H1 (cell line): ENCODE data around the gene ACOT7. TPM values are rescaled to one million over a fixed set of nuclear protein-coding genes. Genes with fewer than 3 reads are reported as not detected.

Experiments used
- CTCF ChIA-PET: fragments of 300-600 bp; sonication (Branson Sonifier 250); formaldehyde crosslinking; loops from one replicate; lab custom pipeline; 2021; ENCODE audit not compliant: partially characterized antibody; lab: Charles Lee
- POLR2A ChIA-PET: fragments of 300-600 bp; sonication (Branson Sonifier 250); formaldehyde crosslinking; loops from one replicate; lab custom pipeline; 2021; ENCODE audit warnings: inconsistent platforms; ENCODE audit not compliant: partially characterized antibody; lab: Charles Lee
- DNase-seq, 2 experiments: peaks; one replicate each; pipeline versions ENCODE4 v3.0.0 to v3.0.0-alpha.2; 2010 to 2022; ENCODE audit warnings: low spot score in 2 of 2, low read depth in 1 of 2, mixed read lengths in 1 of 2
- FAIRE-seq: peaks from 2 replicates; lab custom pipeline; 2011; peaks lifted over from hg19 to GRCh38; lab: Jason Lieb, UNC
- H2AFZ ChIP-seq: 2 replicates; pipeline ENCODE4 v1.8.1; 2012; ENCODE audit warnings: low read length, inconsistent platforms
- H2AK5ac ChIP-seq: 2 replicates; pipeline ENCODE4 v1.6.1; 2013; ENCODE audit warnings: low read depth, low read length
- H2BK120ac ChIP-seq: replicated peaks from 2 replicates; pipeline ENCODE3; 2013; ENCODE audit warnings: low read depth, low read length, inconsistent platforms
- H2BK12ac ChIP-seq: 2 replicates; pipeline ENCODE4 v1.6.1; 2013; ENCODE audit warnings: low read depth, low read length
- H2BK15ac ChIP-seq: 2 replicates; pipeline ENCODE4 v1.6.1; 2013; ENCODE audit warnings: low read length
- H2BK20ac ChIP-seq: 2 replicates; pipeline ENCODE4 v1.6.1; 2013; ENCODE audit warnings: low read length
- H2BK5ac ChIP-seq: 2 replicates; pipeline ENCODE4 v1.6.1; 2013; ENCODE audit warnings: low read depth, low read length
- H3K14ac ChIP-seq: 2 replicates; pipeline ENCODE4 v1.6.1; 2013; ENCODE audit warnings: inconsistent platforms; ENCODE audit not compliant: insufficient read length
- H3K18ac ChIP-seq: 2 replicates; pipeline ENCODE4 v1.6.1; 2013; ENCODE audit warnings: low read length; ENCODE audit errors: extremely low read depth
- H3K23ac ChIP-seq: 2 replicates; pipeline ENCODE4 v1.6.1; 2013; ENCODE audit warnings: inconsistent platforms; ENCODE audit not compliant: insufficient read length
- H3K23me2 ChIP-seq: 2 replicates; pipeline ENCODE4 v1.6.1; 2013; ENCODE audit warnings: low read depth, low read length
- H3K27ac ChIP-seq: 2 replicates; pipeline ENCODE4 v1.6.1; 2011; ENCODE audit warnings: low read depth, low read length, inconsistent platforms
- H3K27me3 ChIP-seq, 4 experiments: replicated peaks in 1 of 4; 1 replicate in 1 of 4; 2 replicates in 3 of 4; pipeline versions ENCODE4 v1.6.1 to v1.8.1; 2011 to 2013; ENCODE audit warnings: low read length in 3 of 4, mild to moderate bottlenecking in 3 of 4, inconsistent platforms in 2 of 4, mixed read lengths in 2 of 4, moderate library complexity in 1 of 4; ENCODE audit not compliant: control insufficient read depth in 3 of 4, insufficient read depth in 3 of 4; ENCODE audit errors: extremely low read depth in 1 of 4
- H3K36me3 ChIP-seq, 4 experiments: 2 replicates each; pipeline versions ENCODE4 v1.6.1 to v1.8.1; 2011 to 2013; ENCODE audit warnings: mild to moderate bottlenecking in 4 of 4, low read length in 3 of 4, moderate library complexity in 2 of 4, control low read depth in 1 of 4, inconsistent platforms in 1 of 4; ENCODE audit not compliant: insufficient read depth in 4 of 4, control insufficient read depth in 2 of 4
- H3K4ac ChIP-seq: replicated peaks from 2 replicates; pipeline ENCODE3; 2013; ENCODE audit warnings: low read length, low read depth, mixed read lengths, inconsistent platforms; ENCODE audit not compliant: insufficient read length
- H3K4me1 ChIP-seq, 4 experiments: replicated peaks in 1 of 4; 1 replicate in 1 of 4; 2 replicates in 3 of 4; pipeline versions ENCODE4 v1.6.1 to v1.8.1; 2011 to 2013; ENCODE audit warnings: low read length in 3 of 4, inconsistent platforms in 2 of 4, mixed read lengths in 1 of 4; ENCODE audit not compliant: insufficient read depth in 4 of 4, control insufficient read depth in 3 of 4
- H3K4me2 ChIP-seq, 2 experiments: 2 replicates each; pipeline versions ENCODE4 v1.6.1 to v1.8.1; 2011 to 2013; ENCODE audit warnings: low read depth in 2 of 2, low read length in 2 of 2, control low read depth in 1 of 2, inconsistent platforms in 1 of 2, mild to moderate bottlenecking in 1 of 2; ENCODE audit not compliant: insufficient read depth in 1 of 2
- H3K4me3 ChIP-seq, 4 experiments: fragments of 200-600, 300-600 bp in 1 of 4; sonication (generic), shearing (Covaris generic), sonication (Bioruptor Twin) in 1 of 4; 2 replicates each; pipeline versions ENCODE4 v1.5.1 to v1.8.1; 2011 to 2016; ENCODE audit warnings: low read length in 4 of 4, low read depth in 3 of 4, control low read depth in 2 of 4, inconsistent platforms in 2 of 4, mild to moderate bottlenecking in 2 of 4, mixed read lengths in 1 of 4, moderate library complexity in 1 of 4; ENCODE audit not compliant: insufficient read depth in 2 of 4; ENCODE audit errors: extremely low read depth in 1 of 4
- H3K56ac ChIP-seq: replicated peaks from 2 replicates; pipeline ENCODE3; 2013; ENCODE audit warnings: low read depth, mild to moderate bottlenecking, mixed read lengths, low read length, inconsistent platforms; ENCODE audit not compliant: insufficient read length
- H3K79me1 ChIP-seq: 2 replicates; pipeline ENCODE4 v1.6.1; 2013; ENCODE audit warnings: low read depth, low read length, control low read depth
- H3K79me2 ChIP-seq, 2 experiments: 2 replicates each; pipeline versions ENCODE4 v1.6.1 to v1.8.1; 2012 to 2013; ENCODE audit warnings: low read length in 2 of 2, mild to moderate bottlenecking in 2 of 2, inconsistent platforms in 1 of 2; ENCODE audit not compliant: insufficient read depth in 2 of 2, control insufficient read depth in 1 of 2
- H3K9ac ChIP-seq, 4 experiments: replicated peaks in 1 of 4; 1 replicate in 1 of 4; 2 replicates in 3 of 4; pipeline versions ENCODE4 v1.6.1 to v1.8.1; 2011 to 2013; ENCODE audit warnings: low read depth in 3 of 4, low read length in 3 of 4, control low read depth in 2 of 4, mild to moderate bottlenecking in 2 of 4, moderate library complexity in 2 of 4, inconsistent platforms in 1 of 4; ENCODE audit errors: extremely low read depth in 1 of 4
- H3K9me3 ChIP-seq, 2 experiments: 2 replicates each; pipeline versions ENCODE4 v1.6.1 to v1.8.1; 2012 to 2013; ENCODE audit warnings: mild to moderate bottlenecking in 2 of 2, moderate library complexity in 2 of 2, control low read depth in 1 of 2, inconsistent platforms in 1 of 2, low read depth in 1 of 2, low read length in 1 of 2, mixed read lengths in 1 of 2; ENCODE audit not compliant: insufficient read depth in 2 of 2
- H4K20me1 ChIP-seq, 2 experiments: replicated peaks in 1 of 2; 2 replicates each; pipeline versions ENCODE3 to v1.8.1; 2011 to 2013; ENCODE audit warnings: inconsistent platforms in 2 of 2, low read length in 2 of 2, mild to moderate bottlenecking in 1 of 2; ENCODE audit not compliant: insufficient read depth in 2 of 2, control insufficient read depth in 1 of 2
- H4K5ac ChIP-seq: 2 replicates; pipeline ENCODE4 v1.6.1; 2013; ENCODE audit warnings: low read length, low read depth, mixed read lengths, inconsistent platforms; ENCODE audit not compliant: insufficient read length
- H4K8ac ChIP-seq: 2 replicates; pipeline ENCODE4 v1.8.0; 2013; ENCODE audit warnings: mild to moderate bottlenecking, moderate library complexity, low read length, inconsistent platforms; ENCODE audit not compliant: insufficient read depth; ENCODE audit errors: extremely low read depth
- H4K91ac ChIP-seq: replicated peaks from 2 replicates; pipeline ENCODE3; 2013; ENCODE audit warnings: low read length, mixed read lengths, inconsistent platforms; ENCODE audit not compliant: insufficient read length
- BRCA1 ChIP-seq: IDR thresholded peaks from 2 replicates; pipeline ENCODE4 v1.6.1; 2012; ENCODE audit warnings: low read depth, low read length, improper control_type of control experiment
- E2F6 ChIP-seq: IDR thresholded peaks from 2 replicates; pipeline ENCODE4 v1.6.1; 2012; ENCODE audit warnings: inconsistent platforms
- HDAC2 ChIP-seq, 2 experiments: fragments of 300-600 bp in 1 of 2; sonication (generic) in 1 of 2; IDR thresholded peaks; 2 replicates each; pipeline ENCODE4 v1.6.1; 2011 to 2012; ENCODE audit warnings: low read depth in 2 of 2, low read length in 2 of 2, mild to moderate bottlenecking in 2 of 2, moderate library complexity in 2 of 2, borderline replicate concordance in 1 of 2, inconsistent platforms in 1 of 2
- JUND ChIP-seq: IDR thresholded peaks from 2 replicates; pipeline ENCODE4 v1.6.1; 2011; ENCODE audit warnings: mild to moderate bottlenecking, improper control_type of control experiment, low read length
- NRF1 ChIP-seq: IDR thresholded peaks from 2 replicates; pipeline ENCODE4 v1.6.1; 2011; ENCODE audit warnings: mild to moderate bottlenecking, low read depth, low read length, improper control_type of control experiment
- POLR2A ChIP-seq, 2 experiments: IDR thresholded peaks; 1 replicate in 1 of 2; 2 replicates in 1 of 2; pipeline ENCODE4 v1.6.1; 2011; ENCODE audit warnings: low read depth in 2 of 2, low read length in 2 of 2, mild to moderate bottlenecking in 2 of 2; ENCODE audit errors: control extremely low read depth in 1 of 2
- RAD21 ChIP-seq, 2 experiments: IDR thresholded peaks in 1 of 2; conservative IDR thresholded peaks in 1 of 2; 2 replicates each; pipeline ENCODE4 v1.6.1; 2011; ENCODE audit warnings: low read depth in 2 of 2, low read length in 2 of 2, improper control_type of control experiment in 1 of 2, inconsistent platforms in 1 of 2, mild to moderate bottlenecking in 1 of 2, moderate library complexity in 1 of 2
- SIRT6 ChIP-seq: IDR thresholded peaks from one replicate; pipeline ENCODE4 v1.7.1; 2012; ENCODE audit warnings: low read length, inconsistent platforms
- SP1 ChIP-seq: IDR thresholded peaks from 2 replicates; pipeline ENCODE4 v1.6.1; 2011; ENCODE audit warnings: low read depth, low read length
- TAF7 ChIP-seq: optimal IDR thresholded peaks from 2 replicates; pipeline ENCODE3; 2011; ENCODE audit warnings: low read depth, mild to moderate bottlenecking, inconsistent platforms, low read length, moderate library complexity, borderline replicate concordance
- YY1 ChIP-seq: IDR thresholded peaks from 2 replicates; pipeline ENCODE4 v1.6.1; 2011; ENCODE audit warnings: low read depth, mild to moderate bottlenecking, low read length
- ZNF274 ChIP-seq: IDR thresholded peaks from 2 replicates; pipeline ENCODE4 v1.7.0; 2012; ENCODE audit warnings: low read length, borderline replicate concordance; ENCODE audit errors: extremely low read depth
- WGBS, 2 experiments: shearing (Covaris generic) in 1 of 2; methylation state at CpG; one replicate each; pipeline versions ENCODE4 v1.1.6 to v1.1.7; 2013 to 2015; ENCODE audit warnings: low lambda C conversion rate in 2 of 2, mixed read lengths in 2 of 2, inconsistent platforms in 1 of 2, low coverage in 1 of 2, missing lambda C conversion rate in 1 of 2; ENCODE audit not compliant: insufficient replicate concordance in 2 of 2, insufficient coverage in 1 of 2, insufficient read length in 1 of 2; ENCODE audit errors: extremely low coverage in 1 of 2, missing lambda C conversion rate in 1 of 2; 5-methylcytosine and 5-hydroxymethylcytosine counted together
- polyA plus RNA-seq, 7 experiments: library from polyadenylated mRNA; depleted of rRNA in 3 of 7; stranded (reverse) in 5 of 7; unstranded in 2 of 7; fragments of >200 nt in 5 of 7; fragments of 200-250 nt in 2 of 7; gene quantifications; 1 replicate in 5 of 7; 2 replicates in 1 of 7; 4 replicates in 1 of 7; pipeline versions ENCODE4 v1.2.1 to v1.2.3, GENCODE V29; 2011 to 2013; ENCODE audit warnings: missing spikeins in 2 of 7, mixed read lengths in 2 of 7
- total RNA-seq: library from RNA; stranded (reverse); fragmentation: NEBNext Ultra II Directional; extraction: Animal tissue kit (Norgen Biotek cat#: 25700); gene quantifications from 2 replicates; pipeline ENCODE4 v1.2.1, GENCODE V29; 2021

The ACOT7 gene
- total and polyA plus RNA-seq, 2 of the 8 experiments (the other 6 are each of a cell fraction or from before 2014, with no cell fraction given), result 151 to 214 TPM

- Histone ChIP-seq H3K36me3 (no peaks in the 10 kb centered on the region), H3K79me2 (no peaks in the 10 kb centered on the region), H3K79me1 (no peaks in the 10 kb centered on the region), H3K4me3 (no peak overlapping the region), H2BK20ac (no peak overlapping the region), H4K20me1 (no peaks in the 10 kb centered on the region), H4K8ac (no peak overlapping the region), H4K91ac (no peak overlapping the region), H2BK5ac (no peak overlapping the region), H3K27me3 (no peaks in the 10 kb centered on the region), H3K23me2 (no peaks in the 10 kb centered on the region), H4K5ac (no peak overlapping the region), H2AFZ (no peak overlapping the region), H2AK5ac (no peak overlapping the region), H2BK15ac (0 out of 2 replicates have a peak overlapping the region, but pooled peaks have one; percentile 29), H3K9me3 (no peaks in the 10 kb centered on the region; a peak in 1 of 4 replicates), H3K27ac (no peak overlapping the region), H2BK120ac (no peak overlapping the region), H2BK12ac (no peak overlapping the region), H3K4ac (no peak overlapping the region), H3K9ac (no peak overlapping the region), H3K23ac (no peak overlapping the region), H3K18ac (no peak overlapping the region), H3K4me2 (no peak overlapping the region), H3K56ac (no peak overlapping the region), H3K14ac (no peak overlapping the region), H3K4me1 (peaks cover 0 to under 1% (median 0%) of the 10 kb centered on the region in 4 experiments; a peak in 1 of 7 replicates)
- no peak for DNase-seq
- CTCF ChIA-PET, result interaction anchor here (0.8 to 58.4 kb wide), 8 partner anchors 10 to 91 kb away, joined by 3 to 1769 read pairs (median 6); no protein-coding TSS in a partner anchor
- POLR2A ChIA-PET, result interaction anchor here (1.3 kb wide), 1 partner anchor 40 kb away, joined by 4 read pairs; no protein-coding TSS in a partner anchor
- no peak for FAIRE-seq
- WGBS, 2 experiments, result 92% methylated on average over 3 of the region's 3 CpGs; no CpG with 5 or more reads in 1 of the 2 experiments
- TF ChIP-seq HDAC2 (IDR thresholded peaks at IDR 0.05; ENCODE audit: borderline replicate concordance in 1 of 2, low read depth in 2 of 2, low read length in 2 of 2) (no peak), ZNF274 (no peak), SP1 (no peak), SIRT6 (no peak), NRF1 (no peak), BRCA1 (no peak), JUND (no peak), E2F6 (no peak), POLR2A (IDR thresholded peaks at IDR 0.05; ENCODE audit: control extremely low read depth in 1 of 2, low read depth in 2 of 2, low read length in 2 of 2) (no peak), TAF7 (no peak), RAD21 (IDR thresholded peaks at IDR 0.05 in 1 of 2, conservative IDR thresholded peaks at IDR 0.05 in 1 of 2; ENCODE audit: low read depth in 2 of 2, low read length in 2 of 2) (no peak), YY1 (no peak)
Observed at GRCh38 chr1:6399294-6399693, 5.7 kb upstream of the ACOT7 start.
